Osteoblast (primary cell): Measurements from ENCODE around the gene ZEB2. TPM values are rescaled to one million over a fixed set of nuclear protein-coding genes. Genes with fewer than 3 reads are reported as not detected.

Experiments used
- DNase-seq: peaks from one replicate; pipeline ENCODE4 v3.0.0; 2011; ENCODE audit warnings: low spot score, mixed read lengths; ENCODE audit not compliant: insufficient read length; ENCODE audit errors: missing footprints
- H2AFZ ChIP-seq: 2 replicates; pipeline ENCODE4 v1.6.0; 2011; ENCODE audit warnings: mild to moderate bottlenecking, low read length
- H3K27ac ChIP-seq: 2 replicates; pipeline ENCODE4 v1.5.1; 2011; ENCODE audit warnings: mild to moderate bottlenecking, low read depth, low read length, moderate library complexity
- H3K27me3 ChIP-seq: 2 replicates; pipeline ENCODE4 v1.6.0; 2012; ENCODE audit warnings: mild to moderate bottlenecking, control low read depth, inconsistent platforms, low read length, moderate library complexity; ENCODE audit not compliant: insufficient read depth
- H3K36me3 ChIP-seq: 2 replicates; pipeline ENCODE4 v1.5.1; 2011; ENCODE audit warnings: mild to moderate bottlenecking, low read length, control low read depth, moderate library complexity; ENCODE audit not compliant: insufficient read depth
- H3K4me1 ChIP-seq: 2 replicates; pipeline ENCODE4 v1.5.1; 2011; ENCODE audit warnings: mild to moderate bottlenecking, low read length, control low read depth, moderate library complexity; ENCODE audit not compliant: insufficient read depth
- H3K4me2 ChIP-seq: 2 replicates; pipeline ENCODE4 v1.6.0; 2011; ENCODE audit warnings: mild to moderate bottlenecking, low read length; ENCODE audit not compliant: insufficient read depth
- H3K4me3 ChIP-seq: fragments of 200-600 bp; sonication (generic); 3 replicates; pipeline ENCODE4 v1.5.1; 2012; ENCODE audit warnings: mild to moderate bottlenecking, low read length, inconsistent platforms; ENCODE audit not compliant: insufficient read depth
- H3K79me2 ChIP-seq: 2 replicates; pipeline ENCODE4 v1.6.0; 2012; ENCODE audit warnings: mild to moderate bottlenecking, low read length, control low read depth, inconsistent platforms; ENCODE audit not compliant: insufficient read depth
- H3K9me3 ChIP-seq: 2 replicates; pipeline ENCODE4 v1.5.1; 2011; ENCODE audit warnings: low read depth, low read length, control low read depth
- H4K20me1 ChIP-seq: 2 replicates; pipeline ENCODE4 v1.6.0; 2012; ENCODE audit warnings: mild to moderate bottlenecking, low read length, control low read depth; ENCODE audit not compliant: insufficient read depth
- CTCF ChIP-seq: IDR thresholded peaks from 2 replicates; pipeline ENCODE4 v1.5.1; 2011; ENCODE audit warnings: mild to moderate bottlenecking, low read depth, low read length, moderate library complexity; ENCODE audit errors: extremely low read depth
- total RNA-seq: library from RNA; depleted of rRNA; stranded (reverse); fragments of >200 nt; gene quantifications from 2 replicates; pipeline ENCODE4 v1.2.3, GENCODE V29; 2012

The ZEB2 gene
- total RNA-seq, 1 donor, result 119 TPM

GRCh38 chr2:144390424-144391020 lies 129.4 kb downstream of the ZEB2 start:
- H3K36me3 ChIP-seq, result peaks cover 66% of the 10 kb centered on the region
- H3K9me3 ChIP-seq, result no peaks in the 10 kb centered on the region
- H2AFZ ChIP-seq, result no peak overlapping the region
- DNase-seq, result no peak
- no peaks in the 10 kb centered on the region for H4K20me1 ChIP-seq
- H3K4me3 ChIP-seq, result no peak overlapping the region
- H3K4me2 ChIP-seq, result no peak overlapping the region
- H3K27me3 ChIP-seq, result no peaks in the 10 kb centered on the region
- TF ChIP-seq CTCF, result no peak
- H3K27ac ChIP-seq, result peak overlapping the region; percentile 13
- no peaks in the 10 kb centered on the region for H3K4me1 ChIP-seq
- peaks cover 18% of the 10 kb centered on the region for H3K79me2 ChIP-seq

GRCh38 chr2:144389930-144390311 lies 130.0 kb downstream of the ZEB2 start:
- no peaks in the 10 kb centered on the region for H3K4me1 ChIP-seq
- H2AFZ ChIP-seq, result no peak overlapping the region
- no peaks in the 10 kb centered on the region for H3K9me3 ChIP-seq
- H3K36me3 ChIP-seq, result peaks cover 65% of the 10 kb centered on the region
- H3K4me2 ChIP-seq, result no peak overlapping the region
- DNase-seq, result no peak
- H4K20me1 ChIP-seq, result no peaks in the 10 kb centered on the region
- peaks cover 15% of the 10 kb centered on the region for H3K79me2 ChIP-seq
- no peak for TF ChIP-seq CTCF
- no peaks in the 10 kb centered on the region for H3K27me3 ChIP-seq
- no peak overlapping the region for H3K27ac ChIP-seq
- no peak overlapping the region for H3K4me3 ChIP-seq

GRCh38 chr2:144389151-144389929 lies 130.6 kb downstream of the ZEB2 start:
- Histone ChIP-seq H4K20me1 (no peaks in the 10 kb centered on the region), H3K36me3 (peaks cover 62% of the 10 kb centered on the region), H2AFZ (no peak overlapping the region), H3K4me3 (no peak overlapping the region), H3K9me3 (no peaks in the 10 kb centered on the region), H3K27ac (no peak overlapping the region), H3K4me1 (no peaks in the 10 kb centered on the region), H3K79me2 (peaks cover 15% of the 10 kb centered on the region), H3K27me3 (no peaks in the 10 kb centered on the region), H3K4me2 (no peak overlapping the region)
- no peak for DNase-seq
- no peak for TF ChIP-seq CTCF

- no peaks in the 10 kb centered on the region for H3K9me3 ChIP-seq
- DNase-seq, result no peak
- H3K4me3 ChIP-seq, result no peak overlapping the region
- H3K4me2 ChIP-seq, result no peak overlapping the region
- peaks cover 7% of the 10 kb centered on the region for H3K79me2 ChIP-seq
- H4K20me1 ChIP-seq, result no peaks in the 10 kb centered on the region
- no peak for TF ChIP-seq CTCF
- no peak overlapping the region for H2AFZ ChIP-seq
- H3K27me3 ChIP-seq, result no peaks in the 10 kb centered on the region
- no peak overlapping the region for H3K27ac ChIP-seq
- peaks cover 2% of the 10 kb centered on the region for H3K4me1 ChIP-seq
- H3K36me3 ChIP-seq, result peaks cover 32% of the 10 kb centered on the region
These were observed 134.5 kb downstream of the ZEB2 start for GRCh38 chr2:144385381-144385780.
